ENCODE results near the gene PLEKHO2.

DNA sequence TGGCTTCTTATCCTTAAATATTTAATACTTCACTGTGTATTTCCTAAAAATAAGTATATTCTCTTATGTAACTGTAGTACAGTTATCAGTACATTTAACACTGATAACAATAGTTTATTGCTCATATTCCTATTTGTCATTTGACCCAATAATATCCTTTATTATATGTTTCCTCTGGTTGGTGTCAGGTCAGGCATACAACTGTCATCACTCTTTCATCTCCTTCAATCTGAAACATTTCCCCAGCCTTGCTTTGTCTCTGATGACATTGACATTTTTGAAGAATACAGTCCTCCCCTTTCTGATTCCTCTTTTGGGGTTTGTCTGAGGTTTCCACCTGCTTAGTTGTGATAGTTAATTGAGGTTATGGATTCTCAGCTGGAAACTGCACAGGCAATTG is 27.8 kb downstream of the PLEKHO2 start:
- TF ChIP-seq CTCF (conservative IDR thresholded peaks at IDR 0.05; ENCODE audit: low read length) (no peak), EZH2phosphoT487 (IDR thresholded peaks at IDR 0.05; ENCODE audit: borderline replicate concordance, low read depth, low read length) (no peak)
